Dermis blood vessel endothelial cell (primary cell): ENCODE results near the gene FANCM. TPM values are rescaled to one million over a fixed set of nuclear protein-coding genes. Genes with fewer than 3 reads are reported as not detected.
A peak's percentile ranks its signal among the peaks of the same experiment; 100 is the strongest.

Experiments used
- DNase-seq: peaks from one replicate; pipeline ENCODE4 v3.0.0; 2010
- total RNA-seq: library from RNA; depleted of rRNA; stranded (reverse); fragments of >200 nt; gene quantifications from 2 replicates; pipeline ENCODE4 v1.2.3, GENCODE V29; 2014

Gene FANCM
- total RNA-seq, 1 donor from 2014 or later: 9.0 TPM

DNA sequence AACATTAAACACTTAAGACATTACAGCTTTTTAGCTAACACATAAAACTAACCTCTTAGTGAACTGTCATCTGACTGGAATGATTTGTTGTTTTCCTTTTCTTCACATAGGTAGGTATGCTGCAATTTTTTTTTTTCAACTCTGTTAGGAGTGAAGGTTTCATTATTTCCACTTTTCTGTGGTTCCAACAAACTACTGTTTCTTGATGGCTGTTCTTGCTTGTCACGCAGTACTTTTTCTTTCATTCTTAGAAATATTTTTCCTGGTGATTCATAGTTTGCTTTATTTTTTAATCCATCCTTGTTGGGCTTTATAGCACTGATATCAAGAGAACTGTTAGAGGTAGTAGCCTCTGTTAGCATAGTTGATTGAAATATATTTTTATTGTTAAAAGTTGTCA, 111.0 kb downstream of the FANCM start:
- DNase-seq: no peak

DNA sequence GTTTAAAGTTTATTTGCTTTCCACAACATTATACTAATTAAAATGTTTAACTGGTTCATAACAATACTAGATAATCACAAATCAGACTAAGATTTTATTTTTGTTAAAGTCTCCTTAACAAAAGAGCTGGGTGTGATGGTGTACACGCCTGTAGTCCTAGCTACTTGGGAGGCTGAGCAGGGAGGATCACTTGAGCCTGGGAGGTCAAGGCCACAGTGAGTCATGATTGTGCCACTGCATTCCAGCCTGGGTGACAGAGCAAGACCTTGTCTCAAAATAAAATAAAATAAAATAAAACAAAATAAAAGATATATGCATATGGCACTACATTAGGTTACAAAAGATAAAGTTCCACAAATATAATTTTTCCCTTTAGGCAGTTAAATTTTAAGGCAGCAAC, 111.7 kb downstream of the FANCM start:
- DNase-seq: no peak

DNA sequence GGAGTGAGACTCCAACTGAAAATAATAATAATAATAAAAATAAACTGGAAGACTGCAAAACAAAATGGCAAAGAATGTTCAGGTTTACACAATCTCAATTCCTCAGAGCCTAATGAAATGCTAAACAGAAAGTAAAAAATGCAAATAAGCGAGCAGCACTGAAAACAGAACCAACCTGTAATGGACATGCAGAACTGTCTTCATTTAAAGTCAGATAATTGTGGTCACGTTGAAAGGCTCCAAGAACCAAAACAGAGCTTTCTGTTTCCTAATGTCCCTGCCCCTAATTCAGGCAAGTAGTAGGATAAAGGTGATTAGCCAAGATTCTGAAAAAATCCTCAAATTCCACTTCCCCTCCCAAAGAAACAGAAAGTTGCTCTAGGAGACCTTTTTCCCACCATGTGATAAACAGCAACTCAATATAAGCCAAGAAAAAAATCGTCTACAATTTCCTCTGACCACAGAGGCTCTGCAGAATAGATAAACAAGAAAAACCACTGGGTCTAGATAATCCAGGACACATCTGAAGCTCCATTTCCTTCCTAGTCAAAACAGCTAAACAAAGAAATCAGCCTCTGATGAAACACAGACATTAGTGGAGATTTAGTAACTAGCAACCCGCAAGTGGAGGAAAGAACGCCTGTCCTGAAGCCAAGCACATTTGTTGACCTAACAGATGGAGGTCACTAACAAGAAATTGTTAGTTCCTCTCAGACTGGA, 114.3 kb downstream of the FANCM start:
- DNase-seq: peak; percentile 64

Other genes starting within 250 kb of the FANCM start
- gene KLHL28, start 174.0 kb upstream of the FANCM start, total RNA-seq: 8.9 and 13.3 TPM in 2 replicates
- 21.1 and 23.1 TPM in 2 replicates for gene TOGARAM1, start 173.7 kb upstream of the FANCM start, total RNA-seq
- 28.9 and 44.4 TPM in 2 replicates for gene PRPF39, start 51.8 kb upstream of the FANCM start, total RNA-seq
- gene FKBP3, start 1.4 kb upstream of the FANCM start, total RNA-seq: 32.3 and 36.2 TPM in 2 replicates
- 42.9 and 65.5 TPM in 2 replicates for gene MIS18BP1, start 117.3 kb downstream of the FANCM start, total RNA-seq